Trophoblast cell (in vitro differentiated cells and primary cell): ENCODE measurements around the gene NRXN3.

Experiments used
- DNase-seq, 2 donors: peaks; one replicate each; pipeline ENCODE4 v3.0.0-alpha.2; 2016
- H2AFZ ChIP-seq: 2 replicates; pipeline ENCODE4 v1.6.1; 2013; ENCODE audit warnings: low read length, moderate library complexity, mild to moderate bottlenecking; ENCODE audit not compliant: insufficient read depth, poor library complexity
- H2AK5ac ChIP-seq: 2 replicates; pipeline ENCODE4 v1.6.1; 2013; ENCODE audit warnings: mild to moderate bottlenecking, low read length
- H2BK120ac ChIP-seq: 2 replicates; pipeline ENCODE4 v1.6.1; 2013; ENCODE audit warnings: low read length, mild to moderate bottlenecking, moderate library complexity; ENCODE audit not compliant: insufficient read depth, poor library complexity
- H2BK12ac ChIP-seq: 2 replicates; pipeline ENCODE4 v1.6.1; 2013; ENCODE audit warnings: mild to moderate bottlenecking, low read length, moderate library complexity
- H2BK5ac ChIP-seq: 2 replicates; pipeline ENCODE4 v1.6.1; 2013; ENCODE audit warnings: low read length, low read depth, moderate library complexity, mild to moderate bottlenecking; ENCODE audit not compliant: poor library complexity
- H3K14ac ChIP-seq: 2 replicates; pipeline ENCODE4 v1.6.1; 2013; ENCODE audit warnings: mild to moderate bottlenecking, low read length
- H3K18ac ChIP-seq: 2 replicates; pipeline ENCODE4 v1.6.1; 2013; ENCODE audit warnings: mild to moderate bottlenecking, low read length
- H3K23ac ChIP-seq: 2 replicates; pipeline ENCODE4 v1.6.1; 2013; ENCODE audit warnings: low read length
- H3K27ac ChIP-seq: 2 replicates; pipeline ENCODE4 v1.5.1; 2013; ENCODE audit warnings: low read depth, mild to moderate bottlenecking, inconsistent platforms, low read length, moderate library complexity
- H3K27me3 ChIP-seq: 2 replicates; pipeline ENCODE4 v1.6.1; 2013; ENCODE audit warnings: inconsistent platforms, mild to moderate bottlenecking, low read length, moderate library complexity; ENCODE audit not compliant: insufficient read depth
- H3K36me3 ChIP-seq, 2 experiments: 1 replicate in 1 of 2; 2 replicates in 1 of 2; pipeline ENCODE4 v1.6.1; 2013; ENCODE audit warnings: low read length in 2 of 2, mild to moderate bottlenecking in 2 of 2, moderate library complexity in 1 of 2; ENCODE audit not compliant: insufficient read depth in 2 of 2, control insufficient read depth in 1 of 2
- H3K4ac ChIP-seq: 2 replicates; pipeline ENCODE4 v1.6.1; 2013; ENCODE audit warnings: low read depth, mild to moderate bottlenecking, low read length, moderate library complexity
- H3K4me1 ChIP-seq, 2 experiments: 1 replicate in 1 of 2; 2 replicates in 1 of 2; pipeline ENCODE4 v1.6.1; 2013; ENCODE audit warnings: low read length in 2 of 2, mild to moderate bottlenecking in 2 of 2, moderate library complexity in 1 of 2; ENCODE audit not compliant: insufficient read depth in 2 of 2, control insufficient read depth in 1 of 2
- H3K4me2 ChIP-seq: 2 replicates; pipeline ENCODE4 v1.6.1; 2013; ENCODE audit warnings: inconsistent platforms, mild to moderate bottlenecking, low read length, moderate library complexity
- H3K4me3 ChIP-seq: 2 replicates; pipeline ENCODE4 v1.5.1; 2013; ENCODE audit warnings: mild to moderate bottlenecking, low read depth, low read length, inconsistent platforms
- H3K79me1 ChIP-seq: one replicate; pipeline ENCODE4 v1.6.1; 2013; ENCODE audit warnings: low read length
- H3K79me2 ChIP-seq: 2 replicates; pipeline ENCODE4 v1.6.1; 2013; ENCODE audit warnings: low read length, mild to moderate bottlenecking; ENCODE audit not compliant: control insufficient read depth, insufficient read depth, poor library complexity
- H3K9ac ChIP-seq: 2 replicates; pipeline ENCODE4 v1.6.1; 2013; ENCODE audit warnings: mild to moderate bottlenecking, low read length
- H3K9me3 ChIP-seq: 2 replicates; pipeline ENCODE4 v1.6.1; 2013; ENCODE audit warnings: low read depth, mild to moderate bottlenecking, control low read depth, inconsistent platforms, low read length; ENCODE audit not compliant: insufficient read depth
- H4K12ac ChIP-seq: 2 replicates; pipeline ENCODE4 v1.6.1; 2013; ENCODE audit warnings: low read depth, mild to moderate bottlenecking, low read length, moderate library complexity
- H4K8ac ChIP-seq: 2 replicates; pipeline ENCODE4 v1.6.1; 2013; ENCODE audit warnings: low read depth, mild to moderate bottlenecking, low read length, moderate library complexity
- H4K91ac ChIP-seq: one replicate; pipeline ENCODE4 v1.6.1; 2013; ENCODE audit warnings: low read depth, mild to moderate bottlenecking, low read length, moderate library complexity
- WGBS: extraction: QIAGEN DNeasy Blood & Tissue Kit; methylation state at CpG from one replicate; pipeline ENCODE4 v1.1.7; 2013; ENCODE audit warnings: missing lambda C conversion rate; ENCODE audit not compliant: insufficient read length, insufficient coverage; ENCODE audit errors: extremely low coverage; 5-methylcytosine and 5-hydroxymethylcytosine counted together

The NRXN3 gene

DNA sequence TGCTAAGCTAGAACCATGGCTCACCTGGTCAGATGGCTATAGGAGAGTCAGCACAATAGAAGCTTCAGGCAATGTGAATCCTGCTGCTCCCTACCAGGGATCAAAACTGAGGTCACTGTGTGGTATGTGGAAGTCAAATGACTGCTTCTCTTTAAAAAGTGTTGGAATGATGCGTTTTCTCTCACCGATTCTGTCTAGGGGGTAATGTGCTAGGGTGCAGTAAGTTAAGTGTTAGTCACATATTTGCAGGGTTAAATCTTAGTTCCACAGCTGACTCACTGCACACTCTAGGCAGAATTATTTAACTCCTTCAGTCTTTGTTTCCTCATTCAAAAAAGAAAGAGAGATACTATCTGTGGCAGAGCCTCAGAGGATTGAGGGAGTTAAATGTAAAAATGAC, 1344.5 kb downstream of the NRXN3 start:
- Histone ChIP-seq H3K4me2 (no peak overlapping the region), H4K91ac (no peak overlapping the region), H3K23ac (no peak overlapping the region), H2BK12ac (no peak overlapping the region), H3K79me1 (no peaks in the 10 kb centered on the region), H3K18ac (no peak overlapping the region), H2BK120ac (no peak overlapping the region), H3K9me3 (no peaks in the 10 kb centered on the region), H3K4me1 (peaks cover 5 to 6% of the 10 kb centered on the region in 2 experiments), H2AK5ac (no peak overlapping the region), H3K79me2 (no peaks in the 10 kb centered on the region), H3K9ac (no peak overlapping the region), H3K4ac (no peak overlapping the region), H3K36me3 (no peaks in the 10 kb centered on the region), H4K12ac (no peak overlapping the region), H3K27me3 (no peaks in the 10 kb centered on the region), H2AFZ (no peak overlapping the region), H4K8ac (no peak overlapping the region), H3K27ac (peak overlapping the region; percentile 36), H3K4me3 (no peak overlapping the region), H3K14ac (no peak overlapping the region), H2BK5ac (no peak overlapping the region)
- no peak for DNase-seq
- no CpG with 5 or more reads among the region's 2 CpGs for WGBS

DNA sequence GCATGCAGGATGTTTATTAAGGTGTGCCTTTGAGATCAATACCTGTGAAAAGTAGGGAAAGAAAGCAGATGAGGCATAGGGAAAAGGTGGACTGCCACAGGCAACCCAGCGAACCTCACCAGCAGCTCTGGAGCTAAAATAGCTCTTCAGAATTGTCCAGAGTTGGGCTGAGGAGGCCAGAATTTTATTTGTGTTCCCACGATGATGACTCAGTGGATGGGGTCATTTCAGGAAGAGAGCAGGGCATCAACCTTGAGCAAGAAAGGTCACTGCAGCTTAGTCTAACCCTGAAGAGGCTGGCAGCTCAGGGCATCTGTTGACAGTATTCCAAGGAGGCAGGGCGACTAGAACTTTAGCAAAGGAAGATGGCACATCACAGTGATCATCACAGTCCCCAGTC, 1345.0 kb downstream of the NRXN3 start:
- Histone ChIP-seq H3K79me1 (no peaks in the 10 kb centered on the region), H4K12ac (no peak overlapping the region), H3K4ac (no peak overlapping the region), H4K8ac (no peak overlapping the region), H3K36me3 (no peaks in the 10 kb centered on the region), H3K14ac (no peak overlapping the region), H4K91ac (no peak overlapping the region), H3K27ac (peak overlapping the region; percentile 36), H3K4me2 (peak overlapping the region; percentile 1), H3K9ac (no peak overlapping the region), H2BK120ac (no peak overlapping the region), H2AFZ (no peak overlapping the region), H3K18ac (no peak overlapping the region), H3K23ac (no peak overlapping the region), H2BK5ac (no peak overlapping the region), H3K27me3 (no peaks in the 10 kb centered on the region), H2BK12ac (no peak overlapping the region), H3K79me2 (no peaks in the 10 kb centered on the region), H2AK5ac (no peak overlapping the region), H3K4me3 (no peak overlapping the region), H3K4me1 (peaks cover 5 to 6% of the 10 kb centered on the region in 2 experiments), H3K9me3 (no peaks in the 10 kb centered on the region)
- no CpG with 5 or more reads among the region's 3 CpGs for WGBS
- DNase-seq, result no peak

DNA sequence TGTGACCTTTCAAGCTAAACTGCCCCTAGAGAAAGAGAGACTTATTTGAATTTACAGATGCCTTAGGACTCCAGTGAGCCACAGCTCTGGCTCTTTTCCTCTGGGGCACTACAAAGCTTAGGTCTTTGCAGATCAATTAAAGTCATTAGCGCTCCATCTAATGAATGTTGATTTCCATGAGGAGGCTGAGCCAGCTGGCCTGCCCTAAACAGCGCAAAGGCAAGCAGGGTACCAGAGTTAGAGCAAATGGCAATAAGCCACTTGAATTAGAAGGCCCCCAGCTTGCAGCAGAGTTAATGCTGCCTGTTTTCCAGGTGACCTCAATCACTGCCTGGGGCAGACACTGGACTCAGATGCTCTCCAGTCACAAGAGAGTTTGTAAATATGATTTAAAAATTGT, 1345.8 kb downstream of the NRXN3 start:
- H3K4me2 ChIP-seq, result no peak overlapping the region
- H4K91ac ChIP-seq, result no peak overlapping the region
- no peak overlapping the region for H3K27ac ChIP-seq
- no peak overlapping the region for H3K18ac ChIP-seq
- no CpG with 5 or more reads among the region's 2 CpGs for WGBS
- no peak overlapping the region for H2AFZ ChIP-seq
- H2BK120ac ChIP-seq, result no peak overlapping the region
- no peak overlapping the region for H2AK5ac ChIP-seq
- H3K4me3 ChIP-seq, result no peak overlapping the region
- no peak for DNase-seq
- no peak overlapping the region for H3K9ac ChIP-seq
- no peaks in the 10 kb centered on the region for H3K36me3 ChIP-seq
- no peak overlapping the region for H2BK5ac ChIP-seq
- H4K12ac ChIP-seq, result no peak overlapping the region
- no peak overlapping the region for H3K14ac ChIP-seq
- H3K23ac ChIP-seq, result no peak overlapping the region
- no peak overlapping the region for H4K8ac ChIP-seq
- H2BK12ac ChIP-seq, result no peak overlapping the region
- no peak overlapping the region for H3K4ac ChIP-seq
- no peaks in the 10 kb centered on the region for H3K27me3 ChIP-seq
- H3K4me1 ChIP-seq, result peaks cover 5 to 6% of the 10 kb centered on the region in 2 experiments
- no peaks in the 10 kb centered on the region for H3K79me1 ChIP-seq
- H3K9me3 ChIP-seq, result no peaks in the 10 kb centered on the region
- H3K79me2 ChIP-seq, result no peaks in the 10 kb centered on the region

DNA sequence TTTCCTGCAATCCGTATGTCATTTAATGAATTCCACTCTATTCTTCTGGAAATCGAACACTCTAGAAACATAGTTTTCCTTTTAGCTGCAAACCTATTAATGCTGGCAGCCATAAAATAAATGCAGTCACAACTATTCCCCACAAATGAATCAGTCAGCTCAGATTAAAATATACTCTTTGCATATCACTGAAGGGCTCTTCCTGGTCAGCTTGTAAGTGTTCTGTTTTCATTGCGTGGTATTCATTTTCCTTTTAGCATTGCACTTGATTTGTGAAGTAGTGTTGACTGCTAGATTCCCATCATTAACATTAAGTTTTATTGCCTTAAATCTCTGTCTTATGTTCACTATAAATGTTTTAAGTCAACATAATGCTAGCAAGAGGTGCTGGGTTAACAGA, 1355.2 kb downstream of the NRXN3 start:
- Histone ChIP-seq H3K18ac (no peak overlapping the region), H3K4me3 (no peak overlapping the region), H2AK5ac (no peak overlapping the region), H3K79me2 (no peaks in the 10 kb centered on the region), H3K4ac (no peak overlapping the region), H4K12ac (no peak overlapping the region), H3K79me1 (no peaks in the 10 kb centered on the region), H2BK5ac (no peak overlapping the region), H3K9me3 (no peaks in the 10 kb centered on the region), H4K8ac (no peak overlapping the region), H3K4me2 (no peak overlapping the region), H3K4me1 (no peaks in the 10 kb centered on the region), H3K23ac (no peak overlapping the region), H3K27ac (no peak overlapping the region), H4K91ac (no peak overlapping the region), H3K27me3 (no peaks in the 10 kb centered on the region), H2BK120ac (no peak overlapping the region), H2BK12ac (no peak overlapping the region), H3K9ac (no peak overlapping the region), H3K36me3 (no peaks in the 10 kb centered on the region), H3K14ac (no peak overlapping the region), H2AFZ (no peak overlapping the region)
- no CpG with 5 or more reads among the region's 3 CpGs for WGBS
- no peak for DNase-seq
